Activated CD4-positive, alpha-beta T cell treated with anti-CD3 and anti-CD28 coated beads for 36 hours (primary cell): ENCODE results near the gene TRIM2. TPM values are rescaled to one million over a fixed set of nuclear protein-coding genes. Genes with fewer than 3 reads are reported as not detected.

ENCODE experiments used
- ATAC-seq: fragments of 200-7000 bp; cut with Tn5 transposase; one replicate; pipeline ENCODE4 v1.10.0; 2021; ENCODE audit warnings: mild to moderate bottlenecking, moderate library complexity
- CTCF ChIA-PET: fragments of 350-600 bp; sonication (Branson Sonifier 250); formaldehyde crosslinking; loops from one replicate; lab custom pipeline; 2021; ENCODE audit warnings: antibody characterized with exemption; lab: Charles Lee
- POLR2A ChIA-PET: fragments of 350-600 bp; sonication (Branson Sonifier 250); formaldehyde crosslinking; loops from one replicate; lab custom pipeline; 2021; ENCODE audit warnings: antibody characterized with exemption, inconsistent platforms; lab: Charles Lee
- DNase-seq: peaks from one replicate; pipeline ENCODE4 v3.0.0-alpha.2; 2020
- H3K27ac Mint-ChIP-seq: one replicate; pipeline ENCODE4 v1.8.0; 2021; ENCODE audit warnings: mixed read lengths
- H3K27me3 Mint-ChIP-seq: one replicate; pipeline ENCODE4 v1.8.0; 2021; ENCODE audit warnings: mixed read lengths
- H3K36me3 Mint-ChIP-seq: one replicate; pipeline ENCODE4 v1.8.0; 2021; ENCODE audit warnings: low read depth, mixed read lengths
- H3K4me1 Mint-ChIP-seq: one replicate; pipeline ENCODE4 v1.8.0; 2021; ENCODE audit warnings: mixed read lengths
- H3K4me3 Mint-ChIP-seq: one replicate; pipeline ENCODE4 v1.8.0; 2021; ENCODE audit warnings: mild to moderate bottlenecking, moderate library complexity, mixed read lengths
- H3K9me3 Mint-ChIP-seq: one replicate; pipeline ENCODE4 v1.8.0; 2021; ENCODE audit warnings: low read depth, mixed read lengths
- intact Hi-C, 2 experiments: fragments of 100-400 bp; cut with DNase I in 1 of 2; cut with micrococcal nuclease in 1 of 2; formaldehyde crosslinking; loops; one replicate each; pipeline versions ENCODE4 v1.14.2 to v1.15.1; 2022 to 2024; cut with DNase I, micrococcal nuclease
- total RNA-seq, 2 experiments: library from RNA; stranded (reverse); gene quantifications; one replicate each; pipeline ENCODE4 v1.2.3, GENCODE V29; 2021

The TRIM2 gene
- total RNA-seq, 2 experiments from 2014 or later: 1.0 to 1.6 TPM

- ATAC-seq: no peak
- intact Hi-C loops: no loop called here
- POLR2A ChIA-PET: no interaction called here
- Mint-ChIP-seq H3K4me3 (no peak overlapping the region), H3K4me1 (no peaks in the 10 kb centered on the region), H3K27ac (no peak overlapping the region), H3K27me3 (no peaks in the 10 kb centered on the region), H3K9me3 (no peaks in the 10 kb centered on the region), H3K36me3 (no peaks in the 10 kb centered on the region)
- CTCF ChIA-PET: no interaction called here
- DNase-seq: no peak
Measured at GRCh38 chr4:153275380-153276276, 71.4 kb downstream of the TRIM2 start.

GRCh38 chr4:153276971-153277370 is 72.7 kb downstream of the TRIM2 start:
- no peaks in the 10 kb centered on the region for H3K27me3 Mint-ChIP-seq
- no peak overlapping the region for H3K27ac Mint-ChIP-seq
- intact Hi-C loops: no loop called here
- CTCF ChIA-PET: no interaction called here
- ATAC-seq (no peak), DNase-seq (no peak)
- H3K9me3 Mint-ChIP-seq: no peaks in the 10 kb centered on the region
- no peaks in the 10 kb centered on the region for H3K36me3 Mint-ChIP-seq
- H3K4me3 Mint-ChIP-seq: no peak overlapping the region
- no peaks in the 10 kb centered on the region for H3K4me1 Mint-ChIP-seq
- POLR2A ChIA-PET: no interaction called here

GRCh38 chr4:153281476-153281875 is 77.2 kb downstream of the TRIM2 start:
- Mint-ChIP-seq H3K27me3 (no peaks in the 10 kb centered on the region), H3K27ac (no peak overlapping the region), H3K36me3 (no peaks in the 10 kb centered on the region), H3K4me3 (no peak overlapping the region), H3K4me1 (no peaks in the 10 kb centered on the region), H3K9me3 (peaks cover 5% of the 10 kb centered on the region)
- DNase-seq (no peak), ATAC-seq (no peak)
- ChIA-PET CTCF (interaction anchor here (0.6 to 1.5 kb wide), 5 partner anchors 9 to 196 kb away, joined by 3 to 4 read pairs (median 3); no protein-coding TSS in a partner anchor), POLR2A (interaction anchor here (0.6 kb wide), 1 partner anchor 436 kb away, joined by 3 read pairs; no protein-coding TSS in a partner anchor)
- intact Hi-C loops: no loop called here

GRCh38 chr4:153282023-153282422 is 77.8 kb downstream of the TRIM2 start:
- Mint-ChIP-seq H3K27me3 (no peaks in the 10 kb centered on the region), H3K36me3 (no peaks in the 10 kb centered on the region), H3K27ac (no peak overlapping the region), H3K4me3 (no peak overlapping the region), H3K9me3 (peaks cover 5% of the 10 kb centered on the region), H3K4me1 (no peaks in the 10 kb centered on the region)
- intact Hi-C loops: no loop called here
- DNase-seq: no peak
- ATAC-seq: no peak
- POLR2A ChIA-PET: interaction anchor here (0.6 kb wide), 1 partner anchor 435 kb away, joined by 3 read pairs; no protein-coding TSS in a partner anchor
- CTCF ChIA-PET: interaction anchor here (0.6 to 1.1 kb wide), 2 partner anchors 10 to 17 kb away, joined by 3 read pairs; no protein-coding TSS in a partner anchor

- ChIA-PET POLR2A (interaction anchor here (0.7 kb wide), 1 partner anchor 318 kb away, joined by 6 read pairs; no protein-coding TSS in a partner anchor), CTCF (no interaction called here)
- no peak for DNase-seq
- Mint-ChIP-seq H3K9me3 (peaks cover 5% of the 10 kb centered on the region), H3K4me1 (no peaks in the 10 kb centered on the region), H3K27me3 (no peaks in the 10 kb centered on the region), H3K27ac (no peak overlapping the region), H3K4me3 (no peak overlapping the region), H3K36me3 (no peaks in the 10 kb centered on the region)
- intact Hi-C loops: no loop called here
- ATAC-seq: no peak
Measured at GRCh38 chr4:153283260-153283659, 79.0 kb downstream of the TRIM2 start.

- no peak for ATAC-seq
- Mint-ChIP-seq H3K27me3 (no peaks in the 10 kb centered on the region), H3K4me1 (peaks cover 10% of the 10 kb centered on the region), H3K4me3 (no peak overlapping the region), H3K9me3 (no peaks in the 10 kb centered on the region), H3K27ac (no peak overlapping the region), H3K36me3 (no peaks in the 10 kb centered on the region)
- ChIA-PET CTCF (interaction anchor here (1.0 kb wide), 1 partner anchor 9 kb away, joined by 3 read pairs; no protein-coding TSS in a partner anchor), POLR2A (no interaction called here)
- intact Hi-C loops: no loop called here
- no peak for DNase-seq
Measured at GRCh38 chr4:153290134-153290533, 85.9 kb downstream of the TRIM2 start.

- Mint-ChIP-seq H3K27ac (no peak overlapping the region), H3K9me3 (no peaks in the 10 kb centered on the region), H3K27me3 (no peaks in the 10 kb centered on the region), H3K36me3 (peaks cover 1% of the 10 kb centered on the region), H3K4me3 (no peak overlapping the region), H3K4me1 (peaks cover 10% of the 10 kb centered on the region)
- DNase-seq (no peak), ATAC-seq (no peak)
- ChIA-PET CTCF (interaction anchor here (0.7 kb wide), 1 partner anchor 104 kb away, joined by 4 read pairs; no protein-coding TSS in a partner anchor), POLR2A (no interaction called here)
- intact Hi-C loops: no loop called here
Measured at GRCh38 chr4:153291562-153291961, 87.3 kb downstream of the TRIM2 start.

GRCh38 chr4:153292897-153293741 is 88.9 kb downstream of the TRIM2 start:
- POLR2A ChIA-PET: no interaction called here
- H3K4me1 Mint-ChIP-seq: peaks cover 10% of the 10 kb centered on the region
- ATAC-seq: no peak
- no peak for DNase-seq
- H3K27ac Mint-ChIP-seq: no peak overlapping the region
- H3K4me3 Mint-ChIP-seq: no peak overlapping the region
- intact Hi-C loops: no loop called here
- H3K36me3 Mint-ChIP-seq: peaks cover 1% of the 10 kb centered on the region
- CTCF ChIA-PET: interaction anchor here (0.6 to 1.6 kb wide), 3 partner anchors 12 to 51 kb away, joined by 3 to 4 read pairs (median 3); no protein-coding TSS in a partner anchor
- H3K9me3 Mint-ChIP-seq: no peaks in the 10 kb centered on the region
- no peaks in the 10 kb centered on the region for H3K27me3 Mint-ChIP-seq

- intact Hi-C loops: no loop called here
- ATAC-seq (no peak), DNase-seq (no peak)
- Mint-ChIP-seq H3K27ac (no peak overlapping the region), H3K36me3 (peaks cover 1% of the 10 kb centered on the region), H3K27me3 (no peaks in the 10 kb centered on the region), H3K4me3 (no peak overlapping the region), H3K9me3 (no peaks in the 10 kb centered on the region), H3K4me1 (peaks cover 5% of the 10 kb centered on the region)
- POLR2A ChIA-PET: no interaction called here
- CTCF ChIA-PET: interaction anchor here (1.1 to 1.6 kb wide), 4 partner anchors 11 to 214 kb away, joined by 3 to 4 read pairs (median 3); no protein-coding TSS in a partner anchor
Measured at GRCh38 chr4:153293742-153294057, 89.5 kb downstream of the TRIM2 start.

GRCh38 chr4:153294631-153295030 is 90.4 kb downstream of the TRIM2 start:
- no peaks in the 10 kb centered on the region for H3K27me3 Mint-ChIP-seq
- CTCF ChIA-PET: interaction anchor here (1.1 to 1.6 kb wide), 3 partner anchors 10 to 215 kb away, joined by 3 to 4 read pairs (median 3); no protein-coding TSS in a partner anchor
- H3K36me3 Mint-ChIP-seq: peaks cover 5% of the 10 kb centered on the region
- POLR2A ChIA-PET: no interaction called here
- H3K27ac Mint-ChIP-seq: no peak overlapping the region
- H3K9me3 Mint-ChIP-seq: peaks cover 4% of the 10 kb centered on the region
- peaks cover 5% of the 10 kb centered on the region for H3K4me1 Mint-ChIP-seq
- no peak for ATAC-seq
- no peak overlapping the region for H3K4me3 Mint-ChIP-seq
- intact Hi-C loops: no loop called here
- DNase-seq: no peak

GRCh38 chr4:153295131-153295755 is 91.0 kb downstream of the TRIM2 start:
- Mint-ChIP-seq H3K4me3 (no peak overlapping the region), H3K9me3 (peaks cover 6% of the 10 kb centered on the region), H3K4me1 (peaks cover 5% of the 10 kb centered on the region), H3K27ac (no peak overlapping the region), H3K36me3 (peaks cover 6% of the 10 kb centered on the region), H3K27me3 (no peaks in the 10 kb centered on the region)
- no peak for ATAC-seq
- intact Hi-C loops: no loop called here
- ChIA-PET CTCF (interaction anchor here (0.5 to 1.6 kb wide), 4 partner anchors 10 to 212 kb away, joined by 3 to 4 read pairs (median 3); no protein-coding TSS in a partner anchor), POLR2A (no interaction called here)
- no peak for DNase-seq
